GM12892 (cell line): ENCODE data around the gene NAA38.
"Not testable (repeated sequence)": the region's sequence is repeated elsewhere in the genome, so short reads cannot be mapped to it uniquely, and the experiment has no call there.

ENCODE experiments used
- DNase-seq: peaks from one replicate; pipeline ENCODE4 v3.0.0; 2011; ENCODE audit not compliant: insufficient read length
- FAIRE-seq: peaks from 2 replicates; lab custom pipeline; 2011; peaks lifted over from hg19 to GRCh38; lab: Jason Lieb, UNC
- POLR2A ChIP-seq: IDR thresholded peaks from 2 replicates; pipeline ENCODE4 v1.6.1; 2011; ENCODE audit warnings: low read depth, low read length, control low read depth
- POLR2AphosphoS5 ChIP-seq: IDR thresholded peaks from 2 replicates; pipeline ENCODE4 v1.6.1; 2011; ENCODE audit warnings: low read depth, low read length, control low read depth
- TAF1 ChIP-seq: IDR thresholded peaks from 2 replicates; pipeline ENCODE4 v1.6.1; 2011; ENCODE audit warnings: low read depth, mild to moderate bottlenecking, control low read depth, low read length, borderline replicate concordance

Gene NAA38

DNA sequence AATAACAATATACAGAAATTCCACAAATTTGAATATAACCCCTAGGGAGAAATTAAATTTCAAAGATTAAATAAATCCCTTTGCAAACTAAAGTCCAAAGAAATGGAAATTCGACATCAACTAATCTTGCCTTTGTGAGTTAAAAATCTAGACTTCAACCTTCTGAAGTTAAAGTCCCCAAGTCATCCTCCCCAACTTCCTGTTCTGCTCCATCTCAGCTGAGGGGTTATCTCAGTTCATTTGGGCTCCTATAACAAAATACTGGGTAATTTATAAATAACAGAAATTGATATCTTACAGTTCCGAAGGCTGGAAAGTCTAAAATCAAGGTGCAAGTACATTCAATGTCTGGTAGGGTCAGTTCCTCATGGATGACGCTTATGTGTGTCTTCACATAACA lies 46.1 kb downstream of the NAA38 start:
- DNase-seq (no peak), FAIRE-seq (no peak)
- TF ChIP-seq POLR2A (no peak), POLR2AphosphoS5 (no peak), TAF1 (no peak)

DNA sequence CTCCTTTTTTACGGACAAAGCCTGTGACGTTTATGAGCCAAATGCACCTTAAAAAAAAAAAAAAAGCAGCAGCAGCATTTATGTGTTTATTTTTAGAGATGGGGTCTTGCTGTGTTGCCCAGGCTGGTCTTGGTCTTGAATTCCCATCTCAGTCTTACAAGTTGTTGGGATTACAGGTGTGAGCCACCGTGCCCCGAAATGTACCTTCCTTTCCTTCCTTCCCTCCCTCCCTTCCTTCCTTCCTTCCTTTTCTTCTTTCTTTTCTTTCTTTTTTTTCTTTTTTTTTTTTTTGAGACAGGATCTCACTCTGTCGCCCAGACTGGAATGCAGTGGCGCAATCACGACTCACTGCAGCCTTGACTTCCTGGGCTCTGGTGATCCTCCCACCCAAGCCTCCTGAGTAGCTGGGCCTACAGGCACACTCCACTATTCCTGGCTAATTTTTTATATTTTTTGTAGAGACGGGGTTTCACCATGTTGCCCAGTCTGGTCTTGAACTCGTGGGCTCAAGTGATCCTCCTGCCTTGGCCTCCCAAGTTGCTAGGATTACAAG lies 47.5 kb downstream of the NAA38 start:
- FAIRE-seq, DNase-seq: not testable (repeated sequence)

DNA sequence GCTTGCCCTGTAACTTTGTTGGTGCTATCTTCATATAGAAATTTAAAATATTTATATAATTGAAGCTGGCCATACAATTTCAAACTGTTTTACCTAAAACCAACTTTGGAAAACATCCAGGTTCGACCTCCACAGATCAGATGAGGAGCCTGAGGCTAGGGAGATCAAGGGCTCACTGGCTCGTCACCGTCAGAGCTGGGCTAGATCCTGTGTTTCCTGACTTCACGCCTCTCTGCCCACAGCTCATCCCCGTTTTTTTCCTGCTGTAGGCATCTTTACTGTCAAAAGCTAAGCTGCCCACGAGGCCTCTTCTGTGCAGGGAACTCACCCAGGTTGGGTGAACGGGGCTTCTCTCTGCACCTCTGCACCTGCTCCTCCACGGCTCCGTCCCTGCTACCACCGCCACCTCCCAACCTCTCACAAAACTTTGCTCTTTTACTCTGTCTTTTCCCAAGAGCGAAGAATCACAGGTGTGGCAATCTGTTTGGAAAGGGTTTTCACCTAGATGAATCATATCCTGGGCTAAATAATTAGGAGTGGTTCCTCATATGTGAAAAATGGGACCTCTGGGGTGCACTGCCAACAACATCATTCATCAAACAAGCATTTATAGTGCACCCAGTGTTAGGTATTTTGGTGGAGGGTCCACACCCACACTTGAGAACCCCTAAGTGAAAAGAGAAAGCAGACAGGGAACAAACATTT lies 48.1 kb downstream of the NAA38 start:
- DNase-seq: no peak
- TF ChIP-seq TAF1 (no peak), POLR2AphosphoS5 (no peak), POLR2A (no peak)
- FAIRE-seq: no peak

DNA sequence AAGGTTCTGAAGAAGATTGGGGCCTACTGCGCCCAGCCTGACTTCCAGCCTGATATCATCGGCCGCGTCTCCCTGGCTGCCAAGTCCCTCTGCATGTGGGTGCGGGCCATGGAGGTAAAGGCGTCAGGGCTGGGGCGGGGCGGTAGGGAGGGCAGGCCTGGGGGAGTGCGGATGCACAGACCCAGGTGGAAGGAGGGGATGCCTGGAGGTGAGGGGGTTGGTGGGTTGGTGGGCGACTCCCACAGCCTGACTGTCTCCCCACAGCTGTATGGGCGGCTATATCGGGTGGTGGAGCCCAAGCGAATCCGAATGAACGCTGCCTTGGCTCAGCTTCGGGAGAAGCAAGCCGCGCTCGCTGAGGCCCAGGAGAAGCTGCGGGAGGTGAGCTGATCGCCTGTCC lies 50.2 kb downstream of the NAA38 start:
- DNase-seq: no peak
- no peak for FAIRE-seq
- TF ChIP-seq POLR2AphosphoS5 (no peak), POLR2A (no peak), TAF1 (no peak)
